Mucosa of rectum (tissue), 2 donors: Measurements from ENCODE around the gene HRH3.
A peak's percentile ranks its signal among the peaks of the same experiment; 100 is the strongest.

ENCODE experiments used
- H3K27ac ChIP-seq, 2 donors: one replicate each; pipeline ENCODE4 v1.7.0; 2013; ENCODE audit warnings: inconsistent platforms in 2 of 2, low read depth in 2 of 2, low read length in 2 of 2
- H3K27me3 ChIP-seq, 2 donors: one replicate each; pipeline ENCODE4 v1.7.0; 2013; ENCODE audit warnings: low read length in 2 of 2; ENCODE audit not compliant: control insufficient read depth in 2 of 2, insufficient read depth in 2 of 2
- H3K36me3 ChIP-seq, 2 donors: one replicate each; pipeline ENCODE4 v1.7.0; 2013; ENCODE audit warnings: low read length in 2 of 2; ENCODE audit not compliant: control insufficient read depth in 2 of 2, insufficient read depth in 2 of 2
- H3K4me1 ChIP-seq, 2 donors: one replicate each; pipeline ENCODE4 v1.7.0; 2013; ENCODE audit warnings: low read length in 2 of 2, mild to moderate bottlenecking in 1 of 2; ENCODE audit not compliant: control insufficient read depth in 2 of 2, insufficient read depth in 2 of 2
- H3K4me3 ChIP-seq, 2 donors: one replicate each; pipeline ENCODE4 v1.7.0; 2013; ENCODE audit warnings: low read length in 2 of 2
- H3K9ac ChIP-seq, 2 donors: one replicate each; pipeline ENCODE4 v1.7.0; 2013; ENCODE audit warnings: low read length in 2 of 2, low read depth in 1 of 2, mild to moderate bottlenecking in 1 of 2
- H3K9me3 ChIP-seq, 2 donors: one replicate each; pipeline ENCODE4 v1.7.0; 2013; ENCODE audit warnings: low read length in 2 of 2; ENCODE audit not compliant: control insufficient read depth in 2 of 2
- donor health status: healthy.
- donor health status: Normal muscosa, but diverticular disease.

Gene HRH3

DNA sequence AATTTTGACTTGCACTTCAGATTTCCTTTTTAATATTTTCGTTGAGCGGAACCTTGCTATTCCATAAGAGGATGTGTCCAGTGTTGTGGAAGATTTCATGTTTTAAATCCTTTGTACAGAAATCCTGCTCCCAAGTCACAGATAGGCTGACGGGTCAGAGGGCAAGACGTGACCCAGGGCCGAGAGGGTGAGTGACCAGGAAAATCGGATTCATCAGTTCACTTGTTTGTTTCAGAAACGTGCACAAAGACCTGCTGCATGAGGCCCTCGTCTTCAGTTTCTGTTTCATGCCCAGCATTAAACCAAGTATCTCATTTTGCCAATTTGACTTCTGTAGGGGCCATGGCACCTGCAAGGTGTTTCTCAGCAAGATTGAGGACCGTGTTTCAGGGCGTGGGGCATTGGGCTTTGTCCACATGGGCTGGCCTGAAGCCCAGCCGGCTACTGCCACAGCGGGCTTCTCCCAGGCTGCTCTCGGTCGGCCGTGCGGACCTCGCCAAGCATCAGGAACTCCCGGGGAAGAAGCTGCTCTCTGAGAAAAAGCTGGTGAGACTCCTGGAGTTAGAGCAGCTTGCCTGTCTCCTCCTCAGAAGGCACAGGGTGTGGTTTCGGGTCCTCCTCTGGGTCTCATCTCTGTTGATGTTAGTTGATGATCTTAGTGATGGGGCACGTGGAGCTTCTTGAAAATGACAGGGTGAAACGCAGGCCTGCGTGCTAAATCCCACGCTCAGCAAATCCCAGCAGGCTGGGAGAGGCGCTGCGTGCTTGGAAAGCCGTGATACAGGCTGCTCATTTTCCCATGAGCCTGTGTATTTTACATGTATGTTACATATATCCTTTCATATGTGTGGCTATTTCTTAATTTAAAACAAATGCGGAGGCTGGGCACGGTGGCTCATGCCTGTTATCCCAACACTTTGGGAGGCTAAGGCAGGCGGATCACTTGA lies 26.7 kb downstream of the HRH3 start:
- H3K36me3 ChIP-seq: peaks cover 19 to 36% of the 10 kb centered on the region in 2 donors
- H3K4me1 ChIP-seq: no peaks in the 10 kb centered on the region
- H3K4me3 ChIP-seq: no peak overlapping the region
- no peak overlapping the region for H3K27ac ChIP-seq
- no peaks in the 10 kb centered on the region for H3K27me3 ChIP-seq
- no peak overlapping the region for H3K9ac ChIP-seq
- H3K9me3 ChIP-seq: no peaks in the 10 kb centered on the region

- Histone ChIP-seq H3K36me3 (peaks cover 13 to 29% of the 10 kb centered on the region in 2 donors), H3K27ac (no peak overlapping the region)
Observed at GRCh38 chr20:62192635-62193034, 27.4 kb downstream of the HRH3 start.

DNA sequence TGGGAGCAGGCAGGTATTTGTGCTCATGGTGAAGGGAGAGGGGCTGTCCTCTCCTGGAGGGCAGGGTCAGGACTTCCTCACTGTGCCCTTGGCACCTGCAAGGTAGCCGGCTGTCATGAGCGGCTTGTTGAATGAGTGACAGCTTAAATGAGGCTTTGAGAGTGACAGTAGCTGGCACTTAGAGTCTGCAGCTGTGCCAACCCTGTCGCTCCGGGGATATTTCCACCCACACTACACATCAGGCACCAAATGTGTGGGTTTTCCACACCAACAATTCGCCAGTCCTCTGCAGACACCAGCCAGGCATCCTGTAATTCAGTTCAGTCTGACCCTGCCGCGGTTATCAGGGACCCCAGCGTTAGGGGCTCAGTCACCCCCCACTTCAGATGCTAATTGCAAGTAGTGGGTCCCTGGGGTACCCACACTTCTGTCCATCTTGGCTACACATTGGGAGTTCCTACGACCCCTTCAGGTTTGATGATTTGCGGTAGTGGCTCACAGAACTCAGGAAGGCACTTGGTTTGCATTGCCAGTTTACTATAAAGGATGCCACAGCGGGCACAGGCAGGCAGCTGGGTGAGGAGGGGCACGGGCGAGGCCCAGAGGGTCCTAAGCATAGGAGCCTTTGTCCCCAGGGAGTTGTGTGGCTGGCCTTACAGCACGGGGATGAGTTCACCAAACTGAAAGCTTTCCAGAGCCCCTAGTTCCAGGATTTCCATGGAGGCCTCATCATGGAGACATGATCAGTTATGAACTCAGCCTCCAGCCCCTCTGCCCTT lies 28.1 kb downstream of the HRH3 start:
- H3K9ac ChIP-seq: no peak overlapping the region
- peaks cover 11 to 25% of the 10 kb centered on the region in 2 donors for H3K36me3 ChIP-seq

More at GRCh38 chr20:62192635-62193034, 27.4 kb downstream of the HRH3 start:
- Histone ChIP-seq H3K4me1 (no peaks in the 10 kb centered on the region), H3K4me3 (no peak overlapping the region), H3K9me3 (no peaks in the 10 kb centered on the region), H3K27me3 (no peaks in the 10 kb centered on the region), H3K9ac (no peak overlapping the region)

DNA sequence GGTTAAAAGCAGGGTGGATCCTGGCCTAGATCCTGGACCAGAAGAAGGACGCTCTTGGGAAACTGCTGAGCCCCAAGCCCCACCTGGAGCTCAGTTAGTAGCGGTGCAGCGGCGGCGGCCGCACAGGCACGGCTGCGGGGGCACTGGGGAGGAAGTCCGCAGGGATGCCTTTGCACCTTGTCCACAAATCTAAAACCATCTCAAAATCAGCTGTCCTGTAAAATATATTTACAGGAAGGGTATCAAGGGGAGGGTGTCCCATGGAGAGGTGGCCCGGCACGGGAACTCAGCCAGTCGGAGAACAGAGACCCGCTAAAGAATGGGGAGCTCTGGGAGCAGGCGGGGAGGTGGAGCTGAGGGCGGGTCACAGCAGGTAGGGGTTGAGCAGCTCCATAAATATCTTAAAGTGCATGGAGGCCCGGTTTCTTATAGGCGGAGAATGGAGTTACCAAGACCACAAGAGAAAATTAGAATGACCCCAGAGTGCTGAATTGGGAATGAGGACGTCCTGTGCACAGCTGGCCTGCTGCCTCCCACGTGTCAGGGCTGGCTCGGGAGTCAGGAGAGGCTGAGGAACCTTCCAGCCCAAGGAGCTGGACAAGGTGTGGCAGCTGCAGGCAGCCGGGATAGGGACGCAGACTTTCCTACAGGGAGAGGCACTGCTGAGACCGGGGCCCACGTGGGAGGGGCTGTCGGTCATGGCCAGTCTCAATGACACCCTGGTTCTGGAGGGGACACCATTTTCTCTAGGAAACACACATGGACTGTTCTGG lies 29.3 kb downstream of the HRH3 start:
- H3K36me3 ChIP-seq: peaks cover 11 to 23% of the 10 kb centered on the region in 2 donors
- H3K4me1 ChIP-seq: no peaks in the 10 kb centered on the region
- H3K4me3 ChIP-seq: no peak overlapping the region
- no peaks in the 10 kb centered on the region for H3K27me3 ChIP-seq
- H3K27ac ChIP-seq: no peak overlapping the region
- H3K9ac ChIP-seq: no peak overlapping the region
- H3K9me3 ChIP-seq: no peaks in the 10 kb centered on the region

More for the DNA sequence above, 28.1 kb downstream of the HRH3 start:
- Histone ChIP-seq H3K27me3 (no peaks in the 10 kb centered on the region), H3K4me1 (no peaks in the 10 kb centered on the region), H3K27ac (no peak overlapping the region), H3K9me3 (no peaks in the 10 kb centered on the region), H3K4me3 (no peak overlapping the region)

- H3K27ac ChIP-seq: no peak overlapping the region
Observed at GRCh38 chr20:62186887-62187866, 32.9 kb downstream of the HRH3 start.

GRCh38 chr20:62186096-62186426 lies 34.0 kb downstream of the HRH3 start:
- Histone ChIP-seq H3K9me3 (no peaks in the 10 kb centered on the region), H3K9ac (no peak overlapping the region), H3K27ac (no peak overlapping the region), H3K36me3 (peaks cover 0 to 7% of the 10 kb centered on the region in 2 donors), H3K4me1 (peaks cover 11 to 14% of the 10 kb centered on the region in 2 donors), H3K4me3 (no peak overlapping the region), H3K27me3 (no peaks in the 10 kb centered on the region)

More at GRCh38 chr20:62186887-62187866, 32.9 kb downstream of the HRH3 start:
- Histone ChIP-seq H3K4me3 (no peak overlapping the region), H3K9ac (no peak overlapping the region), H3K4me1 (peaks cover 8 to 10% of the 10 kb centered on the region in 2 donors), H3K27me3 (no peaks in the 10 kb centered on the region), H3K36me3 (peaks cover 0 to 8% of the 10 kb centered on the region in 2 donors), H3K9me3 (no peaks in the 10 kb centered on the region)

DNA sequence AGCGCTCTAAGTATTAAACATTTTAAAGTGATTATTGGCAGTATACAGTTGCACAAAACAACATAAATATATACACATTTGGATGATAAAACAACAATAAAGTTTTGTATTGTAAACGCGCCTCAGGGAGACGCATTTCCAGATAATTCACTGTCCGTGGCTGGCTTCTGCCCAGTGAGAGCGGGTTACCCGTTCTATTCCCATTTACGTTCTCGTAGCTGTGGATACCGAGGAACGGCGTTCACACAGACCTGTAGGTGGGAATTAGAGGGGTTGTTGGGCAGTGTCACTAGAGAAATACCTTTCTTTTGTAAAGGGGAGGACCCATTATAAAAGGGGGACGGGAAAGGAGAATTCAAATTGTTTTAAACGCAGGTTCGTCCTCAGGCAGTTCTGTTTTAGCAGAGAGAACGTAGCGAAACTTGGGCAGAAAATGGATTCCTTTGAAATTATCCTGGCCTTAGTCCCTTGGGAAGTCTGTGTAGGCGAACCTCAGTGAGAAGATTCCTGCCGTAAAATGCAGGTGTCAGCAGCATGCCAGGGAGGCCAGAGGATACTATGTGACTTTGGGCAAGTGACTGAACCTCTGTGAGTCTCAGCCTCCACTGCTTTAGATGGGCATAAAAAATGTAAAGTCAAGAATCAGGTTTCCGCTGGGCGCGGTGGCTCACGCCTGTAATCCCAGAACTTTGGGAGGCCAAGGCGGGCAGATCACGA lies 36.5 kb downstream of the HRH3 start:
- H3K9me3 ChIP-seq: no peaks in the 10 kb centered on the region
- peaks cover 4 to 5% of the 10 kb centered on the region in 2 donors for H3K36me3 ChIP-seq
- peak overlapping the region; percentile 90 to 95 for H3K27ac ChIP-seq
- H3K27me3 ChIP-seq: no peaks in the 10 kb centered on the region
- peak overlapping the region; percentile 82 to 97 for H3K9ac ChIP-seq
- H3K4me3 ChIP-seq: peak overlapping the region; percentile 93 to 98
- peaks cover 11 to 14% of the 10 kb centered on the region in 2 donors for H3K4me1 ChIP-seq

DNA sequence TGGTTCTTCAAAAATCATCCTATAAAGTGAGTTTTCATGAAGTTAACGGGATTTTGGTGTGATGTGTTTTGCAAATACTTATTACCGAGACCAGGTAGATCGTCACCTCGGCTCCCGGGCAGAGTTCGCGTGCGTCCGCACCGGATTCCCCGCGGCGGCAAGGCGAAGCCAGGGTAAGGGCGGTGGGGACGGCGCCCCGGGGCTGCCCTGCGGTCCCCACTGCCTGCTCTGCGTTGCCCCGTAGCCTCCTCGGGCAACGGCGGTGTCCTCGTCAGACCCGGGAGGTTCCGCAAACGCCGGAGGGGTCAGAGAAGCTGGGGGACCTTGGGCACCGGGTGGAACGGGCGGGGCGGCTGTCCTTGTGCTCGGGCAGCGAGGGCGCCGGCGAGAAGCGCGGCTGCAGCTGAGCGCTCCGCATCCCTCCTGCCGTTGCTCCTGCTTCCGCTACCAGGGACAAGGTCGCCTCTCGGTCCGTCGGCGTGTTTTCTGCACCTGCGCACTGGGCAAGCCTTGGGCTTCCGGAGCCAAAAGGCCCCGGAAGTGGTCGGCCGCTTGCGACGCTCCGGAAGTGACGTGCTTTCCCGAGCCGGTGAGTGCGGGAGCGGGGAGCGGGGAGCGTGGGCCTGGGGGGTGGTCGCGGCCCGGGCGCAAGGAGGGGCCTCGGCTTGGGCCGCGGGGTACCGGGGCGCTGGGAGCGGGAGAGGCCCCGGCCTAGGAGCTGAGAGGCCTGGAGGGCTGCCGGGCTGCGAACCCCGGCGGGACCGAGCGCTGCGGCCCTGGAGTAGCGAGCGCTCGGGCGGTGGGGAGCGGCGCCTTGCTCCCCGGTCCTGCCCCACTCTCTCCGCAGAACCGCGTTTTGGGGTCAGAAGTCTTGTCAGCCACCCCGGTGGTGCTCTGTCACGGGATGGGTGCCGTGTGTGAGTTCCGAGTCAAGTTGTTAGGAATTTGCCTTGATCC lies 37.3 kb downstream of the HRH3 start, which contains the start of gene MTG2:
MTG2 (plus strand) TSS at position 560 of the 957 bp plus-strand sequence. CDS start 10,393 bp downstream, outside the sequence.
- peak within 1 kb of the TSS; percentile 93 to 98 for H3K4me3 ChIP-seq
- H3K9me3 ChIP-seq: no peaks in the 10 kb centered on the region
- peaks cover 11 to 14% of the 10 kb centered on the region in 2 donors for H3K4me1 ChIP-seq
- H3K9ac ChIP-seq: peak within 1 kb of the TSS; percentile 83 to 97
- peak within 1 kb of the TSS; percentile 90 to 95 for H3K27ac ChIP-seq
- H3K36me3 ChIP-seq: peaks cover 4 to 5% of the 10 kb centered on the region in 2 donors
- H3K27me3 ChIP-seq: no peaks in the 10 kb centered on the region
